GM18909 (cell line): Measurements from ENCODE around the gene KIF16B.
A peak's percentile ranks its signal among the peaks of the same experiment; 100 is the strongest.
"Not testable (repeated sequence)": the region's sequence is repeated elsewhere in the genome, so short reads cannot be mapped to it uniquely, and the experiment has no call there.

Experiments used
- ATAC-seq: cut with Tn5 transposase; IDR thresholded peaks from one replicate; pipeline ENCODE4 v1.9.1; 2021; ENCODE audit warnings: mild to moderate bottlenecking; ENCODE audit not compliant: unreplicated experiment, poor library complexity

Gene KIF16B

GRCh38 chr20:16440686-16441085, 132.6 kb downstream of the KIF16B start:
- ATAC-seq = no peak

DNA sequence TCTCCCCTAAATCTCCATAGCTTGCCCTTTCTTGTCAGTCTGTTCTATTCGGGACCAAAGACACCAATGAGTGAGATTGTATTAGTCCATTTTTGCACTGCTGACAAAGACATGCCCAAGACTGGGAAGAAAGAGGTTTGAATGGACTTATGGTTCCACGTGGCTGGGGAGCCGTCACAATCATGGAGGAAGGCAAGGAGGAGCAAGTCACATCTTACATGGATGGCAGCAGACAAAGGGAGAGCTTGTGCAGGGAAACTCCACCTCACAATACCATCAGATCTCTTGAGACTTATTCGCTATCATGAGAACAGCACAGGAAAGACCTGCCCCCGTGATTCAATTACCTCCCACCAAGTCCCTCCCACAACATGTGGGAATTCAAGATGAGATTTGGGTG, 133.7 kb downstream of the KIF16B start:
- ATAC-seq = not testable (repeated sequence)

GRCh38 chr20:16438100-16438499, 135.1 kb downstream of the KIF16B start:
- no peak for ATAC-seq

GRCh38 chr20:16437387-16437996, 135.8 kb downstream of the KIF16B start:
- ATAC-seq = no peak

DNA sequence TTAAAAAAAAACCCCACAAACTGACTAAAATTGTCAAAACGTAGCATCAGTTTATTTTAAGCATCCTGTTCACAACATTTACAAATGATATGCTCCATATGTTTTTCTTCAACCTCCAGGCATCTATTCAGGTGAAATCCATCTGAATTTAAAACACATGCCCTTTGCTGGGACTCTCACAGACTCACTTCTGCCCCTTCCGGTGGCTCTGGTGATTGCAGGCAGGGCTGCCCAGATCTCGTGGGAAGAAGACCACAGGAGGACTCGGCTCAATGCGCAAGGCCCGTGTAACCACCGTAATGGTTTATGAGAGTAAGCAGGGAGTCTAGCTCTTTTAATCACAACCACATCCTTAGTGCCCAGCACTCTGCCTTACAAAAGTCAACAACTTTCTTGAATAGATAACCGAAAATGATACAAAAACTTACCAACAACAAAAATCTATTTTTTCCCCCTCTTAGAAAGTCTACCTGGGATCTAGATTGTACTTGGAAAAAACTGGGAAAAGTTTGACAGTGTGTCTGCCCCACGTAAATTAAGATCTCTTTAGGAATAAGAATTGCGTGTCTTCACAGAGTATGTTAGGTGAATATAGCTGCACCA, 139.1 kb downstream of the KIF16B start:
- ATAC-seq = peak; percentile 64

GRCh38 chr20:16433293-16433580, 140.0 kb downstream of the KIF16B start:
- no peak for ATAC-seq

- ATAC-seq = no peak
These were observed 140.6 kb downstream of the KIF16B start for GRCh38 chr20:16432466-16433292.

DNA sequence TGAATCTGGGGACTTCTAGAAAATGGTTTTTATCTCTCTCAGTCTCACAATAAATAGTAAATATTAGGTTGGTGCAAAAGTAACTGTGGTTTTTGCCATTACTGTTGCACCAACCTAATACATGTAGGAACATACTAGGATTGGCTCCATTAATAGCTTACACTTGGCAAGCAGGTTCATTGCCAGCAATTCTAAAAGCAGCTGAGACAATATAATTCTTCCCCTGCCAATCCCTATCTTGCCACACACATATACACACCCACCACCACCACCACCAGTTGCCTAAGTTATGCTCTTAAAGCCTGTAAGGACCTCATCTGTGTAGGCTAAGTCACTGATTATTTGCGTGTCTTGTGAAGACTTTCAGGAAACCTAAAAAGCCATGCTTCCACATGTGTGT, 145.1 kb downstream of the KIF16B start:
- no peak for ATAC-seq

- ATAC-seq = no peak
These were observed 145.7 kb downstream of the KIF16B start for GRCh38 chr20:16427571-16427970.

DNA sequence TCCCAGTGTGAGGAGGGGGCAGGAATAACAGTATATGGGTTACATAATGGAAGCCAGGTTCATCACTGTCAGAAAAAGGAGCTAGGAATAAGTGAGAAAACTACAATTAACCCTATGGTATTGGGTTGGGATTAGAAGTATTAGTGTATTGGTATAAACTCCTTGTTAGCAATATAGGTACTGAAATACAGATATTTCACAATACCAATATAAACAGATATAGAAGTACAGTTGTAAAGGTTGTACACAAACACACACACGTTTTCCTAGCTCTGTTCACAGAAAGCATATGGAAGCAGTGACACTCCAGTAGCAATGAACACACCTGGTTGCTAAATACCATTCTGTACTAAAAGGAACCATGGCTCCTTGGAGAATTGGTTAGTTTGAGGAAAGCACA, 148.5 kb downstream of the KIF16B start:
- no peak for ATAC-seq

- ATAC-seq = no peak
These were observed 149.7 kb downstream of the KIF16B start for GRCh38 chr20:16423311-16424212.

GRCh38 chr20:16419138-16419715, 154.0 kb downstream of the KIF16B start:
- ATAC-seq = no peak

DNA sequence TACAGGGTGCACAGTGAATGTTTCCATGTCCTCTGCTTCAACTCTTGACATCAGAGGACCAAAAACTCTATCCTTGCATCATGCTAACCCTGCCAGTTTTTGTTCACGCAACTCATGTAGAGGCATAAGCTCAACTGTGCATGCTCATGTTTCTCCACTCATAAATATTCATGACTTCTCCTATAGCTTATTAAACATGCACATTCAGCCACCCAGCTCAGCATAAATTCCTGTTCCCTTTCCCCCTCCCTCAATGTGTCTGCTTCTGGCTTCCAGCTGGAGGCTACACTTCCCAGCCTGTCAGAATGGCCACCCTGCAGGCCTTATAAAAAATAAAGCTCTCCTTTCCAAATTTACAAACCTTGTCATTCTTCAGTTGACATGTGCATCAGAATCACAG, 154.6 kb downstream of the KIF16B start:
- ATAC-seq = no peak

DNA sequence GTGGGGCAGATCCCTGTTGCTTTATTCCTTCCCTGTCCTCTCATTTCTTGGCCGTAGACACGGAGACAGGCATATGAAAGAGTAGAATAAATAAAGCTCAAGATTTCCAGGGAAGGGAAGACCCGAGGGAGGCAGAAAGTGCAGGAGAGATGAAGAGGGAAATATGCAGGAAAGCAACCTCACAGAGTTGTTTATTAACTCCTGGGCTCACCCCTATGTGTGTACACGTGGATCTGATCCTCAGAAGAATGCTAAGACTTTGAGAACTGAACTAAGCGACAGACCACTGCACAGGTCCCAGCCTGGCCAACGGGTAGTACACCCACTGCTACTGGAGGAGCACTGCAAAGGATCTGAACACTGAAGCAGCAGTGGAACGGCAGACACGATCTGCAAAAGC, 156.2 kb downstream of the KIF16B start:
- no peak for ATAC-seq

DNA sequence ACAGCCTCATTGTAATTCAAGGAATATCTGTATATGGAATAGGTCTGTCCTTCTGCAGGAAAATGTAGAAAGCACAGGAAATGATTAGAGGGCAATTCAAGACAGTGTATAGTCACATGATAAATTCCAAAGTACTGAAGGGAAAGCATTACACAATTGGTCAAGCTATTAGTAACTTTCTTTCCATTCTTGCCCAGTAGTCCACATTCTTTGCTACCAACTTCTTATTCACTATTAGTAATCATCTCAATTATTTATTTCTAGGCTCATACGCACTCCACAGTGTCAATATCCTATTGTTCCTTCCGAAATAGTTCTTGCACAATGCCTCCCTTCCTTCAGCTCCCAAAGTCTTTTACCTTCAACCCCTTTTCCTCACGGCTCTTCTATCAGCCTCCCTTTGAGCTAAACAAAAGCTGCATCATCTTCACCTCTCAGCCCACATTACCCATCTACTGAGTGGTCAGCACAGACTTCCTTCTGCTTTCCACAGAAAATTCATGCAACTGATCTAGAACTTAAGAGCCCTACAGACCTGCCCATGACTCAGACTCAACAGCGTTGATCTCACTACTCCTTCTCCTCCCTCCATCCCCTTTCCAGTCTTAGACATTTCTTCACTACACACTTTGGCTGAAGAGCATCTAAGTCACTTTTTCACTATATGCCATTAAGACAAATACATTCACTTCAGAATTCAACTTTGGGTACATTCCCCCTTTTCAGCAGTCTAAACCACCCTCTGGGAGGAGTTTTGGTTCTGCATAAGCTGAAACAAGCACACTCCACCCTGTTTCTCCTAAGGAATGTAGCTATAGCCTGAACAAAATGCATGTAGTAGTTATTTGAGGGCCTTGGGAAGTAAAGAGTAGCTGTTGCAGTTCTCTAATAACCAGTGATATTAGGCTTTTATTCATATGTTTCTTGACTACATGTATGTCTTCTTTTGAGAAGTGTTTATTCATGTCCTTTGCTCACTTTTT, 157.9 kb downstream of the KIF16B start:
- ATAC-seq = no peak

DNA sequence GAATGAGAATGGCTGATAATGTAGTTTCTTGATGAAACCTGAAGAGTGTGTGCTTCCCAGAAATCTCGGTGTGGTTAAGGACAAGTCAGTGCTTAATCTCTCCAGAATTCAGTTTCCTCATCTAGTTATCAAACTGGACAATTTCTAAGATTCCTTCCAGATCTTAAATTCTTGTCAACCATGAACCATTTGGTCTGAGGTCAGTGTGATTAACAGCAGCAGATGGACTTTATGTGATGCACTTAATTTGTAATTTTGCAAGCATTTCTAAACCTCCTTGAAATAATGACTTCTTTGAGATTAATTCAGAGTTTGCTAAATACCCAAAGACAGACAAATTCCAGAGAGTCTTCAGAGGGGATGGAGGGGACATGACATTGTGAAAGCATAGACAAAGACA, 160.3 kb downstream of the KIF16B start:
- no peak for ATAC-seq

- no peak for ATAC-seq
These were observed 161.9 kb downstream of the KIF16B start for GRCh38 chr20:16411361-16411760.

DNA sequence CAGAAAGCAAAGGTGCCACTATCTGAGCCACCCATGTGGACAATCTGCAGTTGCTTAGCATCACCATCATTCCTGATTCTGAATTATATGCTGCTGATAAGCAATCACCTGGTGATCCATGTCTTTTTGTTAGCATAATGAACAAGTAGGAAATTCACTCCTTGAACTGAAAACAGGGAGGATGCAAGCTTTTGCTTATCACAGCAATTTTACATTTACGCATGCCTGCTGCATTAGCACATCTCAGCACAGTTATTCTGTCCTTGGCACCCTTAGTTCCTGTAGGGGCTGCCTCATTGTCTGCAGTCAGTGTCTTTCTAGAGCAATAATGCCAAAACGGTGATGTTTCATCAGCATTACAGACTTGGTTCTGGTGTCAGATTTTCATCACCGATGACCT, 162.6 kb downstream of the KIF16B start:
- no peak for ATAC-seq

- ATAC-seq = no peak
These were observed 164.3 kb downstream of the KIF16B start for GRCh38 chr20:16408981-16409380.
